H1 (cell line): ENCODE results near the gene STARD4. TPM values are rescaled to one million over a fixed set of nuclear protein-coding genes. Genes with fewer than 3 reads are reported as not detected.

Experiments used
- JUN ChIP-seq: IDR thresholded peaks from 2 replicates; pipeline ENCODE4 v1.6.1; 2011; ENCODE audit warnings: low read depth, mild to moderate bottlenecking, improper control_type of control experiment, low read length
- KDM4A ChIP-seq: IDR thresholded peaks from one replicate; pipeline ENCODE4 v1.7.1; 2012; ENCODE audit warnings: low read depth, mild to moderate bottlenecking, moderate library complexity, low read length, inconsistent platforms; ENCODE audit not compliant: severe bottlenecking
- PHF8 ChIP-seq: fragments of 200-600 bp; sonication (generic); conservative IDR thresholded peaks from 2 replicates; pipeline ENCODE4 v1.7.1; 2012; ENCODE audit warnings: low read depth, mild to moderate bottlenecking, inconsistent platforms, low read length, moderate library complexity
- POLR2A ChIP-seq, 2 experiments: IDR thresholded peaks; 1 replicate in 1 of 2; 2 replicates in 1 of 2; pipeline ENCODE4 v1.6.1; 2011; ENCODE audit warnings: low read depth in 2 of 2, low read length in 2 of 2, mild to moderate bottlenecking in 2 of 2; ENCODE audit errors: control extremely low read depth in 1 of 2
- SIN3A ChIP-seq, 2 experiments: IDR thresholded peaks in 1 of 2; conservative IDR thresholded peaks in 1 of 2; 2 replicates each; pipeline ENCODE4 v1.6.1; 2011 to 2012; ENCODE audit warnings: low read length in 2 of 2, improper control_type of control experiment in 1 of 2, low read depth in 1 of 2, mild to moderate bottlenecking in 1 of 2
- TBP ChIP-seq: IDR thresholded peaks from 2 replicates; pipeline ENCODE4 v1.6.1; 2011; ENCODE audit warnings: low read depth, low read length, improper control_type of control experiment
- polyA plus RNA-seq, 7 experiments: library from polyadenylated mRNA; depleted of rRNA in 3 of 7; stranded (reverse) in 5 of 7; unstranded in 2 of 7; fragments of >200 nt in 5 of 7; fragments of 200-250 nt in 2 of 7; gene quantifications; 1 replicate in 5 of 7; 2 replicates in 1 of 7; 4 replicates in 1 of 7; pipeline versions ENCODE4 v1.2.1 to v1.2.3, GENCODE V29; 2011 to 2013; ENCODE audit warnings: missing spikeins in 2 of 7, mixed read lengths in 2 of 7
- total RNA-seq: library from RNA; stranded (reverse); fragmentation: NEBNext Ultra II Directional; extraction: Animal tissue kit (Norgen Biotek cat#: 25700); gene quantifications from 2 replicates; pipeline ENCODE4 v1.2.1, GENCODE V29; 2021
- TF ChIP-seq, protein P1 (sequence below): fragments of 300-600 bp; sonication (generic); IDR thresholded peaks from 2 replicates; pipeline ENCODE4 v1.7.1; 2012; ENCODE audit warnings: low read length, moderate library complexity, mild to moderate bottlenecking, inconsistent platforms; ENCODE audit not compliant: insufficient replicate concordance
- TF ChIP-seq, protein P2 (sequence below): IDR thresholded peaks from 2 replicates; pipeline ENCODE4 v1.6.1; 2011; ENCODE audit warnings: low read depth, mild to moderate bottlenecking, low read length; ENCODE audit not compliant: insufficient read depth

Gene STARD4
- total and polyA plus RNA-seq, 2 of the 8 experiments (the other 6 are each of a cell fraction or from before 2014, with no cell fraction given): 10.8 to 47.9 TPM

DNA sequence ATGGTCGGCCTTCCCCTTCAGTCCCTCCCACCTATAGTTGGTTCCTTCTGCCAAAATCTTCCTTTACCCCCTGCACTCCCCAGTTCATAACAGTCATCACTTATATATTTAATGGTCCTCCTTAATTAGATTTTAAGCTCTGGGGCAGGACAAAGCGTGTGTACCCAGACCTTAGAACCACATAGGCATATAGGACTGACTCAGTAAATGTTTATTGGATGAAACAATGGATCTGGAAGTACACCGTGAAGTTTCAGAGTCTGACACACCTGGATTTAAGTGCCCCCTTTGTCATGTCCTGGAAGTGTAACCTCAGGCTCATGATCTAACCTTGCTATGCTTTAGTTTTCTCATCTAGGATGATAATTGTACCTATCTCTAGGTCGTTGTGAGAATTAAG lies 32.0 kb downstream of the STARD4 start (continued):
- TF ChIP-seq, protein P1, sequence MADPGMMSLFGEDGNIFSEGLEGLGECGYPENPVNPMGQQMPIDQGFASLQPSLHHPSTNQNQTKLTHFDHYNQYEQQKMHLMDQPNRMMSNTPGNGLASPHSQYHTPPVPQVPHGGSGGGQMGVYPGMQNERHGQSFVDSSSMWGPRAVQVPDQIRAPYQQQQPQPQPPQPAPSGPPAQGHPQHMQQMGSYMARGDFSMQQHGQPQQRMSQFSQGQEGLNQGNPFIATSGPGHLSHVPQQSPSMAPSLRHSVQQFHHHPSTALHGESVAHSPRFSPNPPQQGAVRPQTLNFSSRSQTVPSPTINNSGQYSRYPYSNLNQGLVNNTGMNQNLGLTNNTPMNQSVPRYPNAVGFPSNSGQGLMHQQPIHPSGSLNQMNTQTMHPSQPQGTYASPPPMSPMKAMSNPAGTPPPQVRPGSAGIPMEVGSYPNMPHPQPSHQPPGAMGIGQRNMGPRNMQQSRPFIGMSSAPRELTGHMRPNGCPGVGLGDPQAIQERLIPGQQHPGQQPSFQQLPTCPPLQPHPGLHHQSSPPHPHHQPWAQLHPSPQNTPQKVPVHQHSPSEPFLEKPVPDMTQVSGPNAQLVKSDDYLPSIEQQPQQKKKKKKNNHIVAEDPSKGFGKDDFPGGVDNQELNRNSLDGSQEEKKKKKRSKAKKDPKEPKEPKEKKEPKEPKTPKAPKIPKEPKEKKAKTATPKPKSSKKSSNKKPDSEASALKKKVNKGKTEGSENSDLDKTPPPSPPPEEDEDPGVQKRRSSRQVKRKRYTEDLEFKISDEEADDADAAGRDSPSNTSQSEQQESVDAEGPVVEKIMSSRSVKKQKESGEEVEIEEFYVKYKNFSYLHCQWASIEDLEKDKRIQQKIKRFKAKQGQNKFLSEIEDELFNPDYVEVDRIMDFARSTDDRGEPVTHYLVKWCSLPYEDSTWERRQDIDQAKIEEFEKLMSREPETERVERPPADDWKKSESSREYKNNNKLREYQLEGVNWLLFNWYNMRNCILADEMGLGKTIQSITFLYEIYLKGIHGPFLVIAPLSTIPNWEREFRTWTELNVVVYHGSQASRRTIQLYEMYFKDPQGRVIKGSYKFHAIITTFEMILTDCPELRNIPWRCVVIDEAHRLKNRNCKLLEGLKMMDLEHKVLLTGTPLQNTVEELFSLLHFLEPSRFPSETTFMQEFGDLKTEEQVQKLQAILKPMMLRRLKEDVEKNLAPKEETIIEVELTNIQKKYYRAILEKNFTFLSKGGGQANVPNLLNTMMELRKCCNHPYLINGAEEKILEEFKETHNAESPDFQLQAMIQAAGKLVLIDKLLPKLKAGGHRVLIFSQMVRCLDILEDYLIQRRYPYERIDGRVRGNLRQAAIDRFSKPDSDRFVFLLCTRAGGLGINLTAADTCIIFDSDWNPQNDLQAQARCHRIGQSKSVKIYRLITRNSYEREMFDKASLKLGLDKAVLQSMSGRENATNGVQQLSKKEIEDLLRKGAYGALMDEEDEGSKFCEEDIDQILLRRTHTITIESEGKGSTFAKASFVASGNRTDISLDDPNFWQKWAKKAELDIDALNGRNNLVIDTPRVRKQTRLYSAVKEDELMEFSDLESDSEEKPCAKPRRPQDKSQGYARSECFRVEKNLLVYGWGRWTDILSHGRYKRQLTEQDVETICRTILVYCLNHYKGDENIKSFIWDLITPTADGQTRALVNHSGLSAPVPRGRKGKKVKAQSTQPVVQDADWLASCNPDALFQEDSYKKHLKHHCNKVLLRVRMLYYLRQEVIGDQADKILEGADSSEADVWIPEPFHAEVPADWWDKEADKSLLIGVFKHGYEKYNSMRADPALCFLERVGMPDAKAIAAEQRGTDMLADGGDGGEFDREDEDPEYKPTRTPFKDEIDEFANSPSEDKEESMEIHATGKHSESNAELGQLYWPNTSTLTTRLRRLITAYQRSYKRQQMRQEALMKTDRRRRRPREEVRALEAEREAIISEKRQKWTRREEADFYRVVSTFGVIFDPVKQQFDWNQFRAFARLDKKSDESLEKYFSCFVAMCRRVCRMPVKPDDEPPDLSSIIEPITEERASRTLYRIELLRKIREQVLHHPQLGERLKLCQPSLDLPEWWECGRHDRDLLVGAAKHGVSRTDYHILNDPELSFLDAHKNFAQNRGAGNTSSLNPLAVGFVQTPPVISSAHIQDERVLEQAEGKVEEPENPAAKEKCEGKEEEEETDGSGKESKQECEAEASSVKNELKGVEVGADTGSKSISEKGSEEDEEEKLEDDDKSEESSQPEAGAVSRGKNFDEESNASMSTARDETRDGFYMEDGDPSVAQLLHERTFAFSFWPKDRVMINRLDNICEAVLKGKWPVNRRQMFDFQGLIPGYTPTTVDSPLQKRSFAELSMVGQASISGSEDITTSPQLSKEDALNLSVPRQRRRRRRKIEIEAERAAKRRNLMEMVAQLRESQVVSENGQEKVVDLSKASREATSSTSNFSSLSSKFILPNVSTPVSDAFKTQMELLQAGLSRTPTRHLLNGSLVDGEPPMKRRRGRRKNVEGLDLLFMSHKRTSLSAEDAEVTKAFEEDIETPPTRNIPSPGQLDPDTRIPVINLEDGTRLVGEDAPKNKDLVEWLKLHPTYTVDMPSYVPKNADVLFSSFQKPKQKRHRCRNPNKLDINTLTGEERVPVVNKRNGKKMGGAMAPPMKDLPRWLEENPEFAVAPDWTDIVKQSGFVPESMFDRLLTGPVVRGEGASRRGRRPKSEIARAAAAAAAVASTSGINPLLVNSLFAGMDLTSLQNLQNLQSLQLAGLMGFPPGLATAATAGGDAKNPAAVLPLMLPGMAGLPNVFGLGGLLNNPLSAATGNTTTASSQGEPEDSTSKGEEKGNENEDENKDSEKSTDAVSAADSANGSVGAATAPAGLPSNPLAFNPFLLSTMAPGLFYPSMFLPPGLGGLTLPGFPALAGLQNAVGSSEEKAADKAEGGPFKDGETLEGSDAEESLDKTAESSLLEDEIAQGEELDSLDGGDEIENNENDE: no peak
- TF ChIP-seq PHF8 (no peak), POLR2A (IDR thresholded peaks at IDR 0.05; ENCODE audit: control extremely low read depth in 1 of 2, low read depth in 2 of 2, low read length in 2 of 2) (no peak), KDM4A (no peak), JUN (no peak), TBP (no peak), SIN3A (conservative IDR thresholded peaks at IDR 0.05 in 1 of 2, IDR thresholded peaks at IDR 0.05 in 1 of 2; ENCODE audit: low read depth in 1 of 2, low read length in 2 of 2) (no peak)
- TF ChIP-seq, protein P2, sequence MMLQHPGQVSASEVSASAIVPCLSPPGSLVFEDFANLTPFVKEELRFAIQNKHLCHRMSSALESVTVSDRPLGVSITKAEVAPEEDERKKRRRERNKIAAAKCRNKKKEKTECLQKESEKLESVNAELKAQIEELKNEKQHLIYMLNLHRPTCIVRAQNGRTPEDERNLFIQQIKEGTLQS: no peak
